IPS-NIHi7 (cell line): Measurements from ENCODE around the gene WNT7B.

ENCODE experiments used
- DNase-seq: peaks from one replicate; pipeline ENCODE4 v3.0.0; 2012; ENCODE audit warnings: mixed read lengths; ENCODE audit errors: extremely low spot score

The WNT7B gene

GRCh38 chr22:45995405-45996101, 18.6 kb upstream of the WNT7B start:
- no peak for DNase-seq

- DNase-seq = peak; percentile 88
Measured at GRCh38 chr22:45994491-45995404, 17.8 kb upstream of the WNT7B start.

- DNase-seq = no peak
Measured at GRCh38 chr22:45993841-45994240, 16.9 kb upstream of the WNT7B start.

GRCh38 chr22:45993143-45993692, 16.3 kb upstream of the WNT7B start:
- no peak for DNase-seq

GRCh38 chr22:45992737-45993136, 15.8 kb upstream of the WNT7B start:
- no peak for DNase-seq

- DNase-seq = no peak
Measured at GRCh38 chr22:45991098-45991497, 14.1 kb upstream of the WNT7B start.

- DNase-seq = no peak
Measured at GRCh38 chr22:45987136-45987861, 10.3 kb upstream of the WNT7B start.

GRCh38 chr22:45984316-45984916, 7.5 kb upstream of the WNT7B start:
- no peak for DNase-seq

- no peak for DNase-seq
Measured at GRCh38 chr22:45983797-45984196, 6.8 kb upstream of the WNT7B start.

- DNase-seq = no peak
Measured at GRCh38 chr22:45980761-45981160, 3.8 kb upstream of the WNT7B start.

- no peak for DNase-seq
Measured at GRCh38 chr22:45980268-45980570, 3.3 kb upstream of the WNT7B start.

GRCh38 chr22:45978275-45978713, 1.3 kb upstream of the WNT7B start:
- DNase-seq = no peak

- DNase-seq = no peak
Measured at GRCh38 chr22:45977551-45978274, 751 bp upstream of the WNT7B start.

GRCh38 chr22:45976254-45977002, 534 bp downstream of the WNT7B start:
- no peak for DNase-seq

- no peak for DNase-seq
Measured at GRCh38 chr22:45975164-45976161, 1.5 kb downstream of the WNT7B start.

GRCh38 chr22:45974498-45974897, 2.5 kb downstream of the WNT7B start:
- no peak for DNase-seq

- no peak for DNase-seq
Measured at GRCh38 chr22:45972889-45973253, 4.1 kb downstream of the WNT7B start.

- no peak for DNase-seq
Measured at GRCh38 chr22:45972091-45972888, 4.7 kb downstream of the WNT7B start.
